GM21576 (cell line): ENCODE data around the gene PSKH1.
"Not testable (repeated sequence)": the region's sequence is repeated elsewhere in the genome, so short reads cannot be mapped to it uniquely, and the experiment has no call there.

Source experiments
- ATAC-seq: cut with Tn5 transposase; IDR thresholded peaks from one replicate; pipeline ENCODE4 v1.9.1; 2021; ENCODE audit warnings: mild to moderate bottlenecking, moderate library complexity; ENCODE audit not compliant: unreplicated experiment

PSKH1 gene

GRCh38 chr16:67957622-67958021, 64.6 kb downstream of the PSKH1 start:
- ATAC-seq, result no peak

- ATAC-seq, result no peak
These were observed 66.7 kb downstream of the PSKH1 start for GRCh38 chr16:67959536-67960329.

GRCh38 chr16:67961551-67961957, 68.5 kb downstream of the PSKH1 start:
- no peak for ATAC-seq

- no peak for ATAC-seq
These were observed 69.1 kb downstream of the PSKH1 start for GRCh38 chr16:67962135-67962534.

- no peak for ATAC-seq
These were observed 70.2 kb downstream of the PSKH1 start for GRCh38 chr16:67963292-67963661.

GRCh38 chr16:67963662-67964321, 70.7 kb downstream of the PSKH1 start:
- ATAC-seq, result no peak

GRCh38 chr16:67964477-67965131, 71.5 kb downstream of the PSKH1 start:
- no peak for ATAC-seq

GRCh38 chr16:67965668-67966548, 72.9 kb downstream of the PSKH1 start:
- ATAC-seq, result no peak

- ATAC-seq, result no peak
These were observed 73.6 kb downstream of the PSKH1 start for GRCh38 chr16:67966549-67967182.

- peak; percentile 4 for ATAC-seq
These were observed 74.3 kb downstream of the PSKH1 start for GRCh38 chr16:67967183-67967957.

GRCh38 chr16:67967958-67968399, 74.9 kb downstream of the PSKH1 start:
- ATAC-seq, result peak; percentile 23

GRCh38 chr16:67968400-67969253, 75.6 kb downstream of the PSKH1 start, which contains the start of gene SLC12A4:
SLC12A4 (minus strand) TSS chr16:67968637; CDS start chr16:67968553, 84 bp downstream.
- peak; percentile 70 for ATAC-seq

- no peak for ATAC-seq
These were observed 76.4 kb downstream of the PSKH1 start for GRCh38 chr16:67969254-67970039.

- no peak for ATAC-seq
These were observed 78.1 kb downstream of the PSKH1 start for GRCh38 chr16:67971111-67971510.

GRCh38 chr16:67972285-67972684, 79.2 kb downstream of the PSKH1 start:
- ATAC-seq, result not testable (repeated sequence)

GRCh38 chr16:67975321-67976105, 82.5 kb downstream of the PSKH1 start:
- ATAC-seq, result no peak

GRCh38 chr16:67976205-67976604, 83.2 kb downstream of the PSKH1 start:
- ATAC-seq, result no peak
